Measurements from ENCODE around the gene ARHGAP9. TPM values are rescaled to one million over a fixed set of nuclear protein-coding genes. Genes with fewer than 3 reads are reported as not detected.

ARHGAP9 gene
- total and polyA plus RNA-seq, 8 donors: 2.3 to 28.1 (median 6.7) TPM; not detected in 1

DNA sequence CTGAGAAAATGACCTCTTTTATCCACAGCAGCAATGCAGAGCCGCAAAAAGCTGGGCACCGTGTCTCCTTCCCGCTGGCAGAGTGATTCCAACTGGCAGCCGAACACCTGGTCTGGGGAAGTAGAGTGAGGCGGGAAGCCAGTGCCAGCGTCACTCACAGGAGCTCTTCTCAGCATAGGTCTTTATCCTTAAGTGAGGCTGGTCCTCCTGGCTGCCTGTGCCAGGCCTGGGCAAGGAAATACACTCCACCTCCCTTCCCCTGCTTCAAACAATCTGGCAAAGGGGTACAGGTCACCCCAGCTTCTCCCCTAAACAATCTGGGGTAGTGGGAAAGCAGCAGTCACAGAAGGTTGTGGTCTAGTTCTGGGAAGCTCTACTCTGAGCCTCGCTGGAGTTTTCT lies 4.8 kb downstream of the ARHGAP9 start:
- no peaks in the 10 kb centered on the region for H3K9me3 ChIP-seq
- H3K36me3 ChIP-seq: peaks cover 0 to 32% (median 3%) of the 10 kb centered on the region in 4 donors
- no peak for TF ChIP-seq POLR2AphosphoS5 (IDR thresholded peaks at IDR 0.05)
- no peak for TF ChIP-seq POLR2A (IDR thresholded peaks at IDR 0.05)
- TF ChIP-seq, protein P1, sequence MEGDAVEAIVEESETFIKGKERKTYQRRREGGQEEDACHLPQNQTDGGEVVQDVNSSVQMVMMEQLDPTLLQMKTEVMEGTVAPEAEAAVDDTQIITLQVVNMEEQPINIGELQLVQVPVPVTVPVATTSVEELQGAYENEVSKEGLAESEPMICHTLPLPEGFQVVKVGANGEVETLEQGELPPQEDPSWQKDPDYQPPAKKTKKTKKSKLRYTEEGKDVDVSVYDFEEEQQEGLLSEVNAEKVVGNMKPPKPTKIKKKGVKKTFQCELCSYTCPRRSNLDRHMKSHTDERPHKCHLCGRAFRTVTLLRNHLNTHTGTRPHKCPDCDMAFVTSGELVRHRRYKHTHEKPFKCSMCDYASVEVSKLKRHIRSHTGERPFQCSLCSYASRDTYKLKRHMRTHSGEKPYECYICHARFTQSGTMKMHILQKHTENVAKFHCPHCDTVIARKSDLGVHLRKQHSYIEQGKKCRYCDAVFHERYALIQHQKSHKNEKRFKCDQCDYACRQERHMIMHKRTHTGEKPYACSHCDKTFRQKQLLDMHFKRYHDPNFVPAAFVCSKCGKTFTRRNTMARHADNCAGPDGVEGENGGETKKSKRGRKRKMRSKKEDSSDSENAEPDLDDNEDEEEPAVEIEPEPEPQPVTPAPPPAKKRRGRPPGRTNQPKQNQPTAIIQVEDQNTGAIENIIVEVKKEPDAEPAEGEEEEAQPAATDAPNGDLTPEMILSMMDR (IDR thresholded peaks at IDR 0.05): no peak
- no peak for TF ChIP-seq EP300 (IDR thresholded peaks at IDR 0.05)
- H3K4me3 ChIP-seq: peak overlapping the region in 1 of 4 donors; percentile 60
- intact Hi-C loops (cut with DNase I; ENCODE audit: low total_unique reads): no loop called here
- DNase-seq: no peak
- H3K4me1 ChIP-seq: peaks cover 17 to 35% (median 23%) of the 10 kb centered on the region in 4 donors
- 40 to 72% (median 53%) methylated on average over 7 of the region's 7 CpGs for WGBS, 5 donors
- H3K27me3 ChIP-seq: peaks cover 0 to 94% (median 45%) of the 10 kb centered on the region in 3 donors
- no peak overlapping the region for H3K27ac ChIP-seq

DNA sequence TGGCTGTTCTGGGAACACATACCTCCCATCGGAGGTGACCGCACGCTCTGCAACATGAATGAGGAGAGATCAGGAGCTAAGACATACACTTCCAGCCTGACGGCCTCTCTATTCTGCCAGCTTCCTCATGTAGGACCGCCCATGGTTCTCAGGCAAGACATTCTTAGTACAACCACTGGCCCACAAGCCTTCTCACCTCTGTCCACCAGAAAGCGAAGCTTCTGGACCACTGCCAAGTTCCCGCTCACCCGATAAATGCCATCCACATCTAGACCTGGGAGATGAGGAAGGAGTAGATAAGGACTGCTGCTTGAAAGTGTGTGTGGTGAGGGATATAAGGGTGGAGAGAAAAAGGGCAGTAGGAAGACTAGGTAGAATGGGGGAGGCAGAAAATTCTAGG lies 5.2 kb downstream of the ARHGAP9 start:
- no peak overlapping the region for H3K27ac ChIP-seq
- H3K27me3 ChIP-seq: peaks cover 0 to 94% (median 45%) of the 10 kb centered on the region in 3 donors
- no peak overlapping the region for H3K4me3 ChIP-seq
- H3K9me3 ChIP-seq: no peaks in the 10 kb centered on the region
- intact Hi-C loops (cut with DNase I; ENCODE audit: low total_unique reads): no loop called here
- TF ChIP-seq, protein P1 (IDR thresholded peaks at IDR 0.05): no peak
- TF ChIP-seq POLR2AphosphoS5 (IDR thresholded peaks at IDR 0.05): no peak
- TF ChIP-seq POLR2A (IDR thresholded peaks at IDR 0.05): no peak
- TF ChIP-seq EP300 (IDR thresholded peaks at IDR 0.05): no peak
- no peak for DNase-seq
- H3K4me1 ChIP-seq: peaks cover 17 to 35% (median 23%) of the 10 kb centered on the region in 4 donors
- 46 to 77% (median 58%) methylated on average over 8 of the region's 8 CpGs for WGBS, 5 donors
- peaks cover 0 to 32% (median 5%) of the 10 kb centered on the region in 4 donors for H3K36me3 ChIP-seq

DNA sequence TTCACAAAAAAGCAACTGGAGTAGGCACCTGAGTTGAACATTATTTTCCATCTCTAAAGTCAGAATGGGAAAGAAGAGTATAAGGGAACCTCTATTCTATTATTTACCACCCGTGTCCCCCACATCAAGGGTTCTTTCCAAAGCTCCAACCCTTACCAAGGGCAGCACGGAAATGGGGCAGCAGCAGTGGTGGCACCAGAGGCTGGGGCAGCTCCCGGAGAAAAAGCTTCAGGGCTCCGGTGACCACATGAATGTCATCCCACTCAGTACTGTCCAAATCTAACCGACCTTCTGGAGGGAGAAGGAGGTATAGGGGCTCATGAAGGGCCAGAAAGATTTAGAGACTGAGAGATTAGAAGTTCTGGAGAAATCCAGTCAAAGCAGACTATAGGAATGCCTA lies 5.8 kb downstream of the ARHGAP9 start:
- Histone ChIP-seq H3K36me3 (peaks cover 0 to 32% (median 8%) of the 10 kb centered on the region in 4 donors), H3K4me1 (peaks cover 17 to 35% (median 23%) of the 10 kb centered on the region in 4 donors), H3K27me3 (peaks cover 0 to 94% (median 45%) of the 10 kb centered on the region in 3 donors), H3K4me3 (no peak overlapping the region), H3K9me3 (no peaks in the 10 kb centered on the region), H3K27ac (no peak overlapping the region)
- intact Hi-C loops (cut with DNase I; ENCODE audit: low total_unique reads): no loop called here
- TF ChIP-seq, protein P1 (IDR thresholded peaks at IDR 0.05): no peak
- TF ChIP-seq EP300 (IDR thresholded peaks at IDR 0.05) (no peak), POLR2AphosphoS5 (IDR thresholded peaks at IDR 0.05) (no peak), POLR2A (IDR thresholded peaks at IDR 0.05) (no peak)
- DNase-seq: no peak
- 83 to 93% (median 85%) methylated on average over 5 of the region's 5 CpGs for WGBS, 5 donors

DNA sequence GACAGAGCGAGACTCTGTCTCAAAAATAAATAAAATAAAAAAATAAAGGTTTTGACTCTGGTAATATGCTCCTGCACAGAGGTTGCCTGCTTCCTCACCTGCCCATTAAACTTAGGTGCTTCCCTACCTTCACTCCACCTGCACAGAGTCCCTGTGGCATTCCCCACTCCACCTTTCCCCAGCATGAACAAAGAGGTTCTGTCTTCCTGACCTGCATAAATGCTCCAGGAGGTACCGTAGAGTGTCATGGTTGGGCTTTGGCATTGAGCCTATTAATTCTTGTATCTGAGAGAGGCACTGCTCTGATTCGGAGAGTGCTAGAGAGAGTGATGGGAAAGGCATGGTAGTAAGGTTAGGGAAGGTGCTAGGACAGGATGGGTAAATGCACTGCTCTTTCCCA lies 6.3 kb downstream of the ARHGAP9 start:
- no peak for DNase-seq
- Histone ChIP-seq H3K27ac (no peak overlapping the region), H3K27me3 (peaks cover 0 to 94% (median 45%) of the 10 kb centered on the region in 3 donors), H3K36me3 (peaks cover 0 to 32% (median 9%) of the 10 kb centered on the region in 4 donors), H3K4me1 (peaks cover 17 to 35% (median 23%) of the 10 kb centered on the region in 4 donors), H3K9me3 (no peaks in the 10 kb centered on the region), H3K4me3 (no peak overlapping the region)
- 46 to 57% (median 51%) methylated on average over 3 of the region's 3 CpGs for WGBS, 5 donors
- intact Hi-C loops (cut with DNase I; ENCODE audit: low total_unique reads): no loop called here
- TF ChIP-seq EP300 (IDR thresholded peaks at IDR 0.05) (no peak), POLR2AphosphoS5 (IDR thresholded peaks at IDR 0.05) (no peak), POLR2A (IDR thresholded peaks at IDR 0.05) (no peak)
- TF ChIP-seq, protein P1 (IDR thresholded peaks at IDR 0.05): no peak

Data from stomach (tissue), 9 donors.